Ishikawa (cell line): ENCODE data around the gene LHPP.
A peak's percentile ranks its signal among the peaks of the same experiment; 100 is the strongest.

Experiments used
- CEBPB ChIP-seq: IDR thresholded peaks from 2 replicates; pipeline ENCODE4 v1.6.1; 2012
- CREB1 ChIP-seq: IDR thresholded peaks from 2 replicates; pipeline ENCODE4 v1.6.1; 2012; ENCODE audit warnings: low read depth
- EGR1 ChIP-seq: IDR thresholded peaks from 2 replicates; pipeline ENCODE4 v1.6.1; 2012
- EP300 ChIP-seq: IDR thresholded peaks from 2 replicates; pipeline ENCODE4 v1.6.1; 2012; ENCODE audit warnings: borderline replicate concordance
- FOXM1 ChIP-seq: IDR thresholded peaks from 2 replicates; pipeline ENCODE4 v1.6.1; 2012; ENCODE audit warnings: low read depth, borderline replicate concordance
- MAX ChIP-seq: IDR thresholded peaks from 2 replicates; pipeline ENCODE4 v1.6.1; 2012
- NFIC ChIP-seq: IDR thresholded peaks from 2 replicates; pipeline ENCODE4 v1.6.1; 2012
- RAD21 ChIP-seq: IDR thresholded peaks from 2 replicates; pipeline ENCODE4 v1.6.1; 2012; ENCODE audit warnings: low read depth
- REST ChIP-seq: IDR thresholded peaks from 2 replicates; pipeline ENCODE4 v1.6.1; 2012; ENCODE audit warnings: low read depth, mild to moderate bottlenecking
- TAF1 ChIP-seq: IDR thresholded peaks from 2 replicates; pipeline ENCODE4 v1.6.1; 2012; ENCODE audit warnings: low read depth, mild to moderate bottlenecking
- TCF12 ChIP-seq: IDR thresholded peaks from 2 replicates; pipeline ENCODE4 v1.6.1; 2012; ENCODE audit warnings: low read depth
- TEAD4 ChIP-seq: IDR thresholded peaks from 2 replicates; pipeline ENCODE4 v1.6.1; 2012
- USF1 ChIP-seq: IDR thresholded peaks from 2 replicates; pipeline ENCODE4 v1.6.1; 2012
- YY1 ChIP-seq: IDR thresholded peaks from 2 replicates; pipeline ENCODE4 v1.6.1; 2012; ENCODE audit warnings: low read depth
- ZBTB7A ChIP-seq: IDR thresholded peaks from 2 replicates; pipeline ENCODE4 v1.6.1; 2012; ENCODE audit warnings: low read depth

The LHPP gene

GRCh38 chr10:124458889-124459288 is 2.7 kb upstream of the LHPP start:
- no peak for TF ChIP-seq FOXM1
- TF ChIP-seq REST = no peak
- no peak for TF ChIP-seq TCF12
- no peak for TF ChIP-seq CREB1
- TF ChIP-seq TEAD4 = peak; percentile 47
- TF ChIP-seq RAD21 = no peak
- no peak for TF ChIP-seq TAF1
- peak; percentile 59; the same call in 1 of the 2 replicates for TF ChIP-seq USF1
- peak; percentile 23 for TF ChIP-seq MAX
- no peak for TF ChIP-seq NFIC
- TF ChIP-seq EP300 = no peak
- TF ChIP-seq YY1 = 0 out of 2 replicates have a peak, but pooled peaks have one; percentile 44
- TF ChIP-seq CEBPB = no peak
- TF ChIP-seq EGR1 = no peak
- TF ChIP-seq ZBTB7A = no peak

- peak; percentile 94 for TF ChIP-seq MAX
- peak; percentile 97 for TF ChIP-seq TEAD4
- no peak for TF ChIP-seq YY1
- no peak for TF ChIP-seq ZBTB7A
- peak; percentile 89 for TF ChIP-seq EP300
- no peak; the same call in 1 of the 2 replicates for TF ChIP-seq RAD21
- TF ChIP-seq TCF12 = peak; percentile 97
- peak; percentile 94 for TF ChIP-seq NFIC
- no peak for TF ChIP-seq USF1
- TF ChIP-seq FOXM1 = peak; percentile 83
Observed at GRCh38 chr10:124459395-124459794, 2.2 kb upstream of the LHPP start.

GRCh38 chr10:124460144-124460543 is 1.5 kb upstream of the LHPP start:
- TF ChIP-seq TEAD4 (no peak), CREB1 (no peak), NFIC (no peak), FOXM1 (no peak), EP300 (no peak), REST (no peak), ZBTB7A (no peak), USF1 (no peak), YY1 (no peak), CEBPB (no peak), RAD21 (no peak), TAF1 (no peak), EGR1 (no peak), TCF12 (no peak), MAX (no peak)

GRCh38 chr10:124462348-124462695 is 699 bp downstream of the LHPP start:
- TF ChIP-seq USF1 = no peak
- no peak for TF ChIP-seq NFIC
- no peak for TF ChIP-seq TCF12
- TF ChIP-seq REST = no peak
- TF ChIP-seq MAX = no peak
- TF ChIP-seq RAD21 = no peak
- no peak for TF ChIP-seq FOXM1
- TF ChIP-seq ZBTB7A = no peak
- no peak for TF ChIP-seq CEBPB
